ENCODE results near the gene PLLP.

The PLLP gene

GRCh38 chr16:57303021-57303909 lies 18.8 kb upstream of the PLLP start:
- DNase-seq (ENCODE audit: extremely low read depth in 1 of 2, low read depth in 1 of 2): no peak

- no peak for DNase-seq (ENCODE audit: extremely low read depth in 1 of 2, low read depth in 1 of 2)
Measured at GRCh38 chr16:57301126-57301817, 16.8 kb upstream of the PLLP start.

GRCh38 chr16:57300387-57301125 lies 16.1 kb upstream of the PLLP start:
- peak; percentile 92 to 97 for DNase-seq (ENCODE audit: extremely low read depth in 1 of 2, low read depth in 1 of 2)

GRCh38 chr16:57299719-57300386 lies 15.4 kb upstream of the PLLP start:
- DNase-seq (ENCODE audit: extremely low read depth in 1 of 2, low read depth in 1 of 2): peak; percentile 58 to 75

GRCh38 chr16:57299009-57299718 lies 14.7 kb upstream of the PLLP start:
- no peak for DNase-seq (ENCODE audit: extremely low read depth in 1 of 2, low read depth in 1 of 2)

- no peak for DNase-seq (ENCODE audit: extremely low read depth in 1 of 2, low read depth in 1 of 2)
Measured at GRCh38 chr16:57297856-57298255, 13.4 kb upstream of the PLLP start.

GRCh38 chr16:57289391-57290257 lies 5.2 kb upstream of the PLLP start:
- no peak for DNase-seq (ENCODE audit: extremely low read depth in 1 of 2, low read depth in 1 of 2)

- no peak for DNase-seq (ENCODE audit: extremely low read depth in 1 of 2, low read depth in 1 of 2)
Measured at GRCh38 chr16:57285379-57285778, 907 bp upstream of the PLLP start.

GRCh38 chr16:57284952-57285363 lies 486 bp upstream of the PLLP start:
- no peak for DNase-seq (ENCODE audit: extremely low read depth in 1 of 2, low read depth in 1 of 2)

- no peak for DNase-seq (ENCODE audit: extremely low read depth in 1 of 2, low read depth in 1 of 2)
Measured at GRCh38 chr16:57283959-57284208, 588 bp downstream of the PLLP start.

- DNase-seq (ENCODE audit: extremely low read depth in 1 of 2, low read depth in 1 of 2): no peak
Measured at GRCh38 chr16:57283214-57283958, 1.1 kb downstream of the PLLP start.

GRCh38 chr16:57282510-57283213 lies 1.8 kb downstream of the PLLP start:
- no peak for DNase-seq (ENCODE audit: extremely low read depth in 1 of 2, low read depth in 1 of 2)

- no peak for DNase-seq (ENCODE audit: extremely low read depth in 1 of 2, low read depth in 1 of 2)
Measured at GRCh38 chr16:57281791-57282190, 2.7 kb downstream of the PLLP start.

- no peak for DNase-seq (ENCODE audit: extremely low read depth in 1 of 2, low read depth in 1 of 2)
Measured at GRCh38 chr16:57279780-57280638, 4.5 kb downstream of the PLLP start.

GRCh38 chr16:57278494-57278893 lies 6.0 kb downstream of the PLLP start:
- DNase-seq (ENCODE audit: extremely low read depth in 1 of 2, low read depth in 1 of 2): no peak

GRCh38 chr16:57277586-57277985 lies 6.9 kb downstream of the PLLP start:
- peak in 1 of 2 donors; percentile 59 for DNase-seq (ENCODE audit: extremely low read depth in 1 of 2, low read depth in 1 of 2)

GRCh38 chr16:57276596-57276995 lies 7.9 kb downstream of the PLLP start:
- no peak for DNase-seq (ENCODE audit: extremely low read depth in 1 of 2, low read depth in 1 of 2)
